Activated naive CD4-positive, alpha-beta T cell treated with Interleukin-2 at 50 U/mL for 16 hours (primary cell): ENCODE data around the gene TAS2R19.

Experiments used
- DNase-seq: peaks from one replicate; pipeline ENCODE4 v3.0.0-alpha.2; 2020

Gene TAS2R19

DNA sequence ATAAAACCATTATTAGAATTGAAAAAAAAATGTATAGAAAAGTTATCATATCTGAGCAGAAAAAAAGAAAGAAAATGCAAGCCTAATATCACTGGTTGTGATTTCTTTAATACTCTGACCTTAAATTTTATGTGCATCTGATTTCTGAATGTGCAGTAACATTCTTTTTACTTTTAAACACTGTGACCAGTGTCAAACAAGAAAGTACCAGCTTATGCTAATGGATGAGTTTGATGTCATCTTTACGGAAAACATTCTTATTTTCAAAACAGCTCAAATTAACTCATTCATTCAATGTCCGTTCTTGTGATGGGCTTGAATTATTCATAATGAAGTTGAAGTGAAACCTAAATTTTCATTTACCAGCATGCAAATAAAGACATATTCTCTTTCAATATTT, 35.6 kb downstream of the TAS2R19 start, which contains the start of gene TAS2R50:
TSS of gene TAS2R50 (minus strand) at position 101 of the 400 bp plus-strand sequence. CDS start at position 49, 52 bp downstream.
- no peak for DNase-seq

DNA sequence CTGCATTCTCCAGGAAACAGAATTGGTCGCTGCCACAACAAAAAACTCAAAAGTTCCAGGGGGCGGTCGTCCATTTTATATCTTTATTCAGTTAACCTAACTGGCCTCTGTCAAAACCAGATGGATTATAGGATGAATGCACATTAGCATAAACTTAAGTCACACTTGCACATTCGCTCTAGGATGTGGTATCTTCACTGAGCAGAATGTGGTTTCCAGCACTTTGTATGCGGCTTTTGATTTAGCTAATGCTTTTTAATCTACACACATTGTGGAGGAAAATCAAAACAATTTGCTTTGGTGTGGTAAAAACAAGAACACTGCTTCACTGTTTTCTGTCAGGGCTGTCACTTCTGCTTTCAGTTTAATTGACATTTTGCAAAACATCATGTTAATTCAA, 40.2 kb downstream of the TAS2R19 start:
- DNase-seq = no peak

DNA sequence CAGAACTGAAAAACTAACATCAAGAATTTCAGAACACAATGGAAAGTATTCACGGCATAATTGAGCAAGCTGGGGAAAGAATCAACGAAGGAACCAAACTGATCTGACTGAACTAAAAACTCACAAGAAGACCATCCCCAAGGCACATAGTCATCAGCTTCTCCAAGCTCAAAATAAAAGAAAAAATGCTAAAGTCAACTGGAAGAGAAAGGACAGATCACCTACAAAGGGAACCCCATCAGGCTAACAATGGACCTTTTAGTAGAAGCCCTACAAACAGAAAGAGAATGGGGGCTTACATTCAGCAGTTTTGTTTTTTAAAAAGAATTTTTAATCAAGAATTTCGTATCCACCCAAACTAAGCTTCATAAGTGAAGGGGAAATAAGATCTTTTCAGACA, 47.5 kb downstream of the TAS2R19 start:
- no peak for DNase-seq
